Measurements from ENCODE around the gene RANBP2. TPM values are rescaled to one million over a fixed set of nuclear protein-coding genes. Genes with fewer than 3 reads are reported as not detected.
"Not testable (repeated sequence)": the region's sequence is repeated elsewhere in the genome, so short reads cannot be mapped to it uniquely, and the experiment has no call there.

RANBP2 gene
- total RNA-seq, 1 experiment from 2014 or later = 91.4 TPM

GRCh38 chr2:108766671-108767070 is 47.4 kb downstream of the RANBP2 start:
- H3K9me3 ChIP-seq (ENCODE audit: control insufficient read depth, low read depth, low read length); H3K79me2 ChIP-seq (ENCODE audit: insufficient read depth, low read length); H4K20me1 ChIP-seq (ENCODE audit: control insufficient read depth, insufficient read depth, insufficient read length); H2BK5ac ChIP-seq (ENCODE audit: insufficient read length, low read length); H4K8ac ChIP-seq (replicated peaks; ENCODE audit: insufficient read length, low read depth, low read length); H2BK15ac ChIP-seq (ENCODE audit: low read depth, low read length); H3K4ac ChIP-seq (ENCODE audit: low read depth, low read length); H2BK20ac ChIP-seq (ENCODE audit: low read depth, low read length, poor library complexity, severe bottlenecking); H3K9me3 Mint-ChIP-seq; H3K9ac ChIP-seq (ENCODE audit: extremely low read depth, insufficient read length, low read length); DNase-seq; H3K18ac ChIP-seq (ENCODE audit: insufficient read length, low read depth, low read length); H3K27me3 ChIP-seq (ENCODE audit: insufficient read depth, low read length); H2BK12ac ChIP-seq (ENCODE audit: insufficient read length, low read depth, low read length); H3K27ac ChIP-seq (ENCODE audit: insufficient read length, low read depth, low read length); H3K27ac Mint-ChIP-seq; H3K27me3 Mint-ChIP-seq (ENCODE audit: low read depth); H3K56ac ChIP-seq (ENCODE audit: insufficient read length, low read depth, low read length); H3K4me1 Mint-ChIP-seq; H2BK120ac ChIP-seq (ENCODE audit: low read depth, low read length, poor library complexity, severe bottlenecking); H2AK5ac ChIP-seq (ENCODE audit: insufficient read length, low read length); H3T11ph ChIP-seq (ENCODE audit: low read length); H3K4me1 ChIP-seq (ENCODE audit: insufficient read depth, low read length); H3K23me2 ChIP-seq (ENCODE audit: insufficient read length, low read depth, low read length, poor library complexity, severe bottlenecking); H4K5ac ChIP-seq (ENCODE audit: insufficient read length, low read depth, low read length); H3K23ac ChIP-seq (ENCODE audit: insufficient read length, low read depth, low read length); H3K14ac ChIP-seq (ENCODE audit: insufficient read depth, low read length); H3K4me3 Mint-ChIP-seq; H4K91ac ChIP-seq (ENCODE audit: insufficient read length, low read depth, low read length); H3K79me1 ChIP-seq (ENCODE audit: insufficient read depth, low read depth, low read length, poor library complexity, severe bottlenecking); H2AFZ ChIP-seq (ENCODE audit: low read length); H3K4me2 ChIP-seq (ENCODE audit: insufficient read depth, insufficient read length, low read length): not testable (repeated sequence)
- no CpG with 5 or more reads among the region's 5 CpGs for WGBS (ENCODE audit: extremely low coverage, insufficient read length, low lambda C conversion rate)
- H3K36me3 Mint-ChIP-seq (ENCODE audit: insufficient read depth in 1 of 3, low read depth in 3 of 3) = peaks cover 32 to 57% (median 49%) of the 10 kb centered on the region in 3 experiments; a peak in 6 of 7 replicates

GRCh38 chr2:108767859-108768258 is 48.6 kb downstream of the RANBP2 start:
- H2BK15ac ChIP-seq (ENCODE audit: low read depth, low read length); H3K14ac ChIP-seq (ENCODE audit: insufficient read depth, low read length); H2AK5ac ChIP-seq (ENCODE audit: insufficient read length, low read length); H3T11ph ChIP-seq (ENCODE audit: low read length); H4K8ac ChIP-seq (replicated peaks; ENCODE audit: insufficient read length, low read depth, low read length); H2BK5ac ChIP-seq (ENCODE audit: insufficient read length, low read length); H3K27me3 ChIP-seq (ENCODE audit: insufficient read depth, low read length); H3K23me2 ChIP-seq (ENCODE audit: insufficient read length, low read depth, low read length, poor library complexity, severe bottlenecking); H3K27me3 Mint-ChIP-seq (ENCODE audit: low read depth); H2AFZ ChIP-seq (ENCODE audit: low read length); H3K4me1 ChIP-seq (ENCODE audit: insufficient read depth, low read length); H2BK120ac ChIP-seq (ENCODE audit: low read depth, low read length, poor library complexity, severe bottlenecking); H2BK12ac ChIP-seq (ENCODE audit: insufficient read length, low read depth, low read length); H3K18ac ChIP-seq (ENCODE audit: insufficient read length, low read depth, low read length); H3K56ac ChIP-seq (ENCODE audit: insufficient read length, low read depth, low read length); H3K27ac ChIP-seq (ENCODE audit: insufficient read length, low read depth, low read length); H3K4me1 Mint-ChIP-seq; H3K23ac ChIP-seq (ENCODE audit: insufficient read length, low read depth, low read length); H3K4ac ChIP-seq (ENCODE audit: low read depth, low read length); H4K5ac ChIP-seq (ENCODE audit: insufficient read length, low read depth, low read length); H3K27ac Mint-ChIP-seq; H4K91ac ChIP-seq (ENCODE audit: insufficient read length, low read depth, low read length); H2BK20ac ChIP-seq (ENCODE audit: low read depth, low read length, poor library complexity, severe bottlenecking); H3K9me3 Mint-ChIP-seq; H3K79me1 ChIP-seq (ENCODE audit: insufficient read depth, low read depth, low read length, poor library complexity, severe bottlenecking); H3K9me3 ChIP-seq (ENCODE audit: control insufficient read depth, low read depth, low read length); H3K9ac ChIP-seq (ENCODE audit: extremely low read depth, insufficient read length, low read length); H3K4me3 Mint-ChIP-seq; H3K4me2 ChIP-seq (ENCODE audit: insufficient read depth, insufficient read length, low read length); DNase-seq; H4K20me1 ChIP-seq (ENCODE audit: control insufficient read depth, insufficient read depth, insufficient read length); H3K79me2 ChIP-seq (ENCODE audit: insufficient read depth, low read length): not testable (repeated sequence)
- WGBS (ENCODE audit: extremely low coverage, insufficient read length, low lambda C conversion rate) = no CpG with 5 or more reads among the region's 2 CpGs
- H3K36me3 Mint-ChIP-seq (ENCODE audit: insufficient read depth in 1 of 3, low read depth in 3 of 3) = peaks cover 38 to 62% (median 60%) of the 10 kb centered on the region in 3 experiments; a peak in 6 of 7 replicates

Data from H9 (cell line).